A549 (cell line): ENCODE results near the gene SCYGR1. TPM values are rescaled to one million over a fixed set of nuclear protein-coding genes. Genes with fewer than 3 reads are reported as not detected.

Experiments
- ATAC-seq, 2 experiments: fragments of 200-7000 bp in 1 of 2; fragments of >200 bp in 1 of 2; cut with Nextera tagmentation in 1 of 2; cut with Tn5 transposase in 1 of 2; 3 replicates each; pipeline versions ENCODE4 v1.8.0 to v1.9.1; 2018 to 2020; ENCODE audit warnings: mild to moderate bottlenecking in 1 of 2, moderate library complexity in 1 of 2
- CTCF ChIA-PET: fragments of 300-600 bp; sonication (Branson Sonifier 250); formaldehyde crosslinking; extraction: SDS; loops from one replicate; lab custom pipeline; 2021; ENCODE audit warnings: antibody characterized with exemption, inconsistent platforms; lab: Yijun Ruan, JAX
- POLR2A ChIA-PET: fragments of 350-600 bp; formaldehyde crosslinking; extraction: SDS; loops from one replicate; lab custom pipeline; 2021; ENCODE audit warnings: antibody characterized with exemption, inconsistent platforms; lab: Yijun Ruan, JAX
- DNase-seq, 2 experiments: peaks; one replicate each; pipeline versions ENCODE4 v3.0.0 to v3.0.0-alpha.2; 2011 to 2016; ENCODE audit warnings: low read depth in 1 of 2, low spot score in 1 of 2
- FAIRE-seq: peaks from 2 replicates; lab custom pipeline; 2011; peaks lifted over from hg19 to GRCh38; lab: Jason Lieb, UNC
- H3K27ac ChIP-seq, 2 experiments: fragments of >200 bp; sonication (Bioruptor Twin); formaldehyde crosslinking; 3 replicates each; pipeline ENCODE4 v1.5.1; 2016 to 2017
- H3K4me1 ChIP-seq: fragments of >200 bp; sonication (Bioruptor Twin); formaldehyde crosslinking; 3 replicates; pipeline ENCODE4 v1.6.1; 2016
- H3K4me2 ChIP-seq: fragments of >200 bp; sonication (Bioruptor Twin); formaldehyde crosslinking; 3 replicates; pipeline ENCODE4 v1.6.1; 2016
- H3K4me3 ChIP-seq: fragments of >200 bp; sonication (Bioruptor Twin); formaldehyde crosslinking; 3 replicates; pipeline ENCODE4 v1.5.1; 2016
- H3K9me3 ChIP-seq: fragments of >200 bp; sonication (Bioruptor Twin); formaldehyde crosslinking; 3 replicates; pipeline ENCODE4 v1.6.1; 2016
- BHLHE40 ChIP-seq: IDR thresholded peaks from 2 replicates; pipeline ENCODE4 v1.6.1; 2012; ENCODE audit warnings: low read depth, low read length, inconsistent platforms
- CBX8 ChIP-seq: fragments of 200-600 bp; sonication (generic); IDR thresholded peaks from 2 replicates; pipeline ENCODE4 v1.6.1; 2016
- EP300 ChIP-seq, 2 experiments: fragments of >200 bp; sonication (Bioruptor Twin); formaldehyde crosslinking; IDR thresholded peaks; 2 replicates in 1 of 2; 3 replicates in 1 of 2; pipeline ENCODE4 v1.6.1; 2016 to 2017
- FOSL2 ChIP-seq, 2 experiments: fragments of 450-650 bp in 1 of 2; fragments of >200 bp in 1 of 2; sonication (Bioruptor Twin) in 1 of 2; formaldehyde crosslinking; IDR thresholded peaks; 2 replicates each; pipeline versions ENCODE4 v1.5.0 to v1.6.1; 2016 to 2020; ENCODE audit warnings: mild to moderate bottlenecking in 1 of 2, moderate library complexity in 1 of 2
- HEYL ChIP-seq: fragments of 250-450 bp; sonication (Bioruptor Pico); IDR thresholded peaks from 2 replicates; pipeline ENCODE4 v1.8.0; 2021; ENCODE audit warnings: mild to moderate bottlenecking, moderate library complexity
- HOXB5 ChIP-seq: fragments of 250-450 bp; sonication (Bioruptor Pico); IDR thresholded peaks from 2 replicates; pipeline ENCODE4 v1.5.0; 2020; ENCODE audit warnings: mild to moderate bottlenecking, moderate library complexity
- MAFK ChIP-seq: fragments of 450-650 bp; IDR thresholded peaks from 2 replicates; pipeline ENCODE4 v1.6.1; 2014; ENCODE audit not compliant: partially characterized antibody
- RAD21 ChIP-seq, 2 experiments: fragments of >200 bp in 1 of 2; sonication (Bioruptor Twin) in 1 of 2; formaldehyde crosslinking in 1 of 2; IDR thresholded peaks in 1 of 2; conservative IDR thresholded peaks in 1 of 2; 2 replicates in 1 of 2; 3 replicates in 1 of 2; pipeline ENCODE4 v1.6.1; 2012 to 2018; ENCODE audit warnings: inconsistent platforms in 1 of 2
- RARB ChIP-seq: fragments of 250-450 bp; sonication (Bioruptor Pico); IDR thresholded peaks from 2 replicates; pipeline ENCODE4 v1.8.0; 2021; ENCODE audit warnings: mild to moderate bottlenecking, moderate library complexity
- RFX5 ChIP-seq: fragments of 450-650 bp; IDR thresholded peaks from 2 replicates; pipeline ENCODE4 v1.7.1; 2014; ENCODE audit warnings: antibody characterized with exemption, mild to moderate bottlenecking, moderate library complexity
- WGBS: methylation state at CpG from one replicate; pipeline ENCODE4 v1.1.6; 2017; ENCODE audit errors: missing lambda C conversion rate; 5-methylcytosine and 5-hydroxymethylcytosine counted together
- polyA plus RNA-seq, 4 experiments: library from polyadenylated mRNA; depleted of rRNA in 3 of 4; stranded (reverse); fragments of >200 nt; fragmentation: RNase III in 1 of 4; extraction: RNeasy Plus Mini Kit Qiagen cat#74134 plus additional on column Dnase treatment in 1 of 4; gene quantifications; 2 replicates in 3 of 4; 3 replicates in 1 of 4; pipeline ENCODE4 v1.2.3, GENCODE V29; 2011 to 2017
- TF ChIP-seq, protein P1 (sequence below): fragments of 200-600 bp; sonication (generic); IDR thresholded peaks from 2 replicates; pipeline ENCODE4 v1.6.1; 2016; ENCODE audit warnings: antibody characterized with exemption, mild to moderate bottlenecking, moderate library complexity
- TF ChIP-seq, protein P2 (sequence below): fragments of 150-350 bp; IDR thresholded peaks from 2 replicates; pipeline ENCODE4 v1.6.1; 2014; ENCODE audit warnings: low read depth, mild to moderate bottlenecking, low read length
- TF ChIP-seq, protein P3 (sequence below): fragments of 250-450 bp; sonication (Bioruptor Pico); IDR thresholded peaks from 2 replicates; pipeline ENCODE4 v1.5.0; 2021; ENCODE audit warnings: mild to moderate bottlenecking, moderate library complexity, borderline replicate concordance
- TF ChIP-seq, protein P4 (sequence below): fragments of 450-650 bp; IDR thresholded peaks from 2 replicates; pipeline ENCODE4 v1.6.1; 2014; ENCODE audit warnings: antibody characterized with exemption
- TF ChIP-seq, protein P5 (sequence below): IDR thresholded peaks from 2 replicates; pipeline ENCODE4 v1.6.1; 2012
- TF ChIP-seq, protein P6 (sequence below): fragments of 250-450 bp; sonication (Bioruptor Pico); IDR thresholded peaks from 2 replicates; pipeline ENCODE4 v1.5.0; 2020; ENCODE audit warnings: low read depth, mild to moderate bottlenecking, moderate library complexity
- TF ChIP-seq, protein P7 (sequence below): fragments of >200 bp; sonication (Bioruptor Twin); formaldehyde crosslinking; IDR thresholded peaks from 2 replicates; pipeline ENCODE4 v1.6.1; 2016

SCYGR1 gene
- polyA plus RNA-seq, 2 of the 4 experiments (the other 2 are of a cell fraction), result not detected

DNA sequence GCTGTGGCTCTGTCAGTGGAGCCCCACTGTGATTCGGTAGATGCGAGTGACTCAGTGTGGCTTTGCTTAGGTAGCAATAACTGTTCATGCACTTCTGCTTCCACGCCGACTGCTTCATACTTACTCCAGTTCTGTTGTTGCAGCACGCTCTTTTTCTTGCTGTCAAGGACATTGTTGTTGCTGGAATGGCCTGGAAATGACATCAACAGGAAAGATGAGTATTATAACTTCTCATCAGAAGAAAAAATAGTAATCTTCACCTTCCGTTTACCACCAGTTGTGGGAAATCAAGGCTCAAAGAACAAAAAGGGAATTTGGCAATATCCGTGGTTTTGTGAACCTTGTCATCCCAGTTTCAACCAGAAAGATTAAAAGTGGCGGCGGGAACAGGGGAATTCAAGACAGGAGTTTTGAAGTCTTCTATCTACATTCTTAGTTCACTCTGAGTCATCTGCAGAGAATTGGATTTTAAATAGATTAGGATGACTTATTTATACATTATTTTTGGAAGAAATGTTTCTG is 16.9 kb downstream of the SCYGR1 start:
- DNase-seq, result no peak
- TF ChIP-seq, protein P1, sequence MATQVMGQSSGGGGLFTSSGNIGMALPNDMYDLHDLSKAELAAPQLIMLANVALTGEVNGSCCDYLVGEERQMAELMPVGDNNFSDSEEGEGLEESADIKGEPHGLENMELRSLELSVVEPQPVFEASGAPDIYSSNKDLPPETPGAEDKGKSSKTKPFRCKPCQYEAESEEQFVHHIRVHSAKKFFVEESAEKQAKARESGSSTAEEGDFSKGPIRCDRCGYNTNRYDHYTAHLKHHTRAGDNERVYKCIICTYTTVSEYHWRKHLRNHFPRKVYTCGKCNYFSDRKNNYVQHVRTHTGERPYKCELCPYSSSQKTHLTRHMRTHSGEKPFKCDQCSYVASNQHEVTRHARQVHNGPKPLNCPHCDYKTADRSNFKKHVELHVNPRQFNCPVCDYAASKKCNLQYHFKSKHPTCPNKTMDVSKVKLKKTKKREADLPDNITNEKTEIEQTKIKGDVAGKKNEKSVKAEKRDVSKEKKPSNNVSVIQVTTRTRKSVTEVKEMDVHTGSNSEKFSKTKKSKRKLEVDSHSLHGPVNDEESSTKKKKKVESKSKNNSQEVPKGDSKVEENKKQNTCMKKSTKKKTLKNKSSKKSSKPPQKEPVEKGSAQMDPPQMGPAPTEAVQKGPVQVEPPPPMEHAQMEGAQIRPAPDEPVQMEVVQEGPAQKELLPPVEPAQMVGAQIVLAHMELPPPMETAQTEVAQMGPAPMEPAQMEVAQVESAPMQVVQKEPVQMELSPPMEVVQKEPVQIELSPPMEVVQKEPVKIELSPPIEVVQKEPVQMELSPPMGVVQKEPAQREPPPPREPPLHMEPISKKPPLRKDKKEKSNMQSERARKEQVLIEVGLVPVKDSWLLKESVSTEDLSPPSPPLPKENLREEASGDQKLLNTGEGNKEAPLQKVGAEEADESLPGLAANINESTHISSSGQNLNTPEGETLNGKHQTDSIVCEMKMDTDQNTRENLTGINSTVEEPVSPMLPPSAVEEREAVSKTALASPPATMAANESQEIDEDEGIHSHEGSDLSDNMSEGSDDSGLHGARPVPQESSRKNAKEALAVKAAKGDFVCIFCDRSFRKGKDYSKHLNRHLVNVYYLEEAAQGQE, result no peak
- no peak for TF ChIP-seq FOSL2 (IDR thresholded peaks at IDR 0.05)
- 0 out of 2 replicates have a peak, but pooled peaks have one; percentile 12 for TF ChIP-seq FOSL2 (CRISPR knock-in tag; IDR thresholded peaks at IDR 0.05)
- peak in 1 of 2 experiments; percentile 33; a peak in 2 of 5 replicates for TF ChIP-seq EP300 (IDR thresholded peaks at IDR 0.05)
- TF ChIP-seq CBX8, result no peak

DNA sequence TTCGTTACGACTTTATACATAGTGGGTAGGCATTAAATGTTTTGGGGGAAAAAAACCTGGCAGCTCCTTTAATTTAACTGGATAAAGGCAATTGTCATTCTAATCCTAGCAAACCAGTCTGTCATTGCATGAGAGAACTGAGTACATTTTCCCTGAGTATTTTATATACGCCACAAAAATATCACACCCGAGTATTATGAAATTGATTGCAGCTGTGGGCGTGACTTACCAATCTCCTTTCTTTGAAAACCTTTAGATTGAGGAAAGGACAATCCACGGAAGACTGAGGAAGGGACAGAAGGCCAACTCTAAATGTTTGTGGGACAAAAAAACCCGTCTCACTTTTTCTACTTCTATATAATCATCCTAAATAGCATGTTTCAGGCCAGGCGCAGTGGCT is 17.7 kb downstream of the SCYGR1 start:
- FAIRE-seq, result no peak
- no peak for ATAC-seq
- POLR2A ChIA-PET, result no interaction called here
- 91% methylated on average over 8 of the region's 8 CpGs for WGBS
- no peaks in the 10 kb centered on the region for H3K9me3 ChIP-seq
- H3K4me1 ChIP-seq, result peaks cover 71% of the 10 kb centered on the region
- CTCF ChIA-PET, result no interaction called here
- no peak overlapping the region for H3K4me3 ChIP-seq
- no peak overlapping the region for H3K4me2 ChIP-seq
- TF ChIP-seq HEYL (CRISPR knock-in tag) (no peak), CBX8 (no peak), RAD21 (conservative IDR thresholded peaks at IDR 0.05 in 1 of 2, IDR thresholded peaks at IDR 0.05 in 1 of 2) (no peak), FOSL2 (IDR thresholded peaks at IDR 0.05) (no peak), FOSL2 (CRISPR knock-in tag; IDR thresholded peaks at IDR 0.05) (no peak), BHLHE40 (no peak)
- TF ChIP-seq, protein P2, sequence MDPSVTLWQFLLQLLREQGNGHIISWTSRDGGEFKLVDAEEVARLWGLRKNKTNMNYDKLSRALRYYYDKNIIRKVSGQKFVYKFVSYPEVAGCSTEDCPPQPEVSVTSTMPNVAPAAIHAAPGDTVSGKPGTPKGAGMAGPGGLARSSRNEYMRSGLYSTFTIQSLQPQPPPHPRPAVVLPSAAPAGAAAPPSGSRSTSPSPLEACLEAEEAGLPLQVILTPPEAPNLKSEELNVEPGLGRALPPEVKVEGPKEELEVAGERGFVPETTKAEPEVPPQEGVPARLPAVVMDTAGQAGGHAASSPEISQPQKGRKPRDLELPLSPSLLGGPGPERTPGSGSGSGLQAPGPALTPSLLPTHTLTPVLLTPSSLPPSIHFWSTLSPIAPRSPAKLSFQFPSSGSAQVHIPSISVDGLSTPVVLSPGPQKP, result no peak
- TF ChIP-seq, protein P3, sequence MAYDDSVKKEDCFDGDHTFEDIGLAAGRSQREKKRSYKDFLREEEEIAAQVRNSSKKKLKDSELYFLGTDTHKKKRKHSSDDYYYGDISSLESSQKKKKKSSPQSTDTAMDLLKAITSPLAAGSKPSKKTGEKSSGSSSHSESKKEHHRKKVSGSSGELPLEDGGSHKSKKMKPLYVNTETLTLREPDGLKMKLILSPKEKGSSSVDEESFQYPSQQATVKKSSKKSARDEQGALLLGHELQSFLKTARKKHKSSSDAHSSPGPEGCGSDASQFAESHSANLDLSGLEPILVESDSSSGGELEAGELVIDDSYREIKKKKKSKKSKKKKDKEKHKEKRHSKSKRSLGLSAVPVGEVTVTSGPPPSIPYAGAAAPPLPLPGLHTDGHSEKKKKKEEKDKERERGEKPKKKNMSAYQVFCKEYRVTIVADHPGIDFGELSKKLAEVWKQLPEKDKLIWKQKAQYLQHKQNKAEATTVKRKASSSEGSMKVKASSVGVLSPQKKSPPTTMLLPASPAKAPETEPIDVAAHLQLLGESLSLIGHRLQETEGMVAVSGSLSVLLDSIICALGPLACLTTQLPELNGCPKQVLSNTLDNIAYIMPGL (CRISPR knock-in tag), result no peak
- TF ChIP-seq, protein P4, sequence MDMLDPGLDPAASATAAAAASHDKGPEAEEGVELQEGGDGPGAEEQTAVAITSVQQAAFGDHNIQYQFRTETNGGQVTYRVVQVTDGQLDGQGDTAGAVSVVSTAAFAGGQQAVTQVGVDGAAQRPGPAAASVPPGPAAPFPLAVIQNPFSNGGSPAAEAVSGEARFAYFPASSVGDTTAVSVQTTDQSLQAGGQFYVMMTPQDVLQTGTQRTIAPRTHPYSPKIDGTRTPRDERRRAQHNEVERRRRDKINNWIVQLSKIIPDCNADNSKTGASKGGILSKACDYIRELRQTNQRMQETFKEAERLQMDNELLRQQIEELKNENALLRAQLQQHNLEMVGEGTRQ, result no peak
- peak overlapping the region; percentile 58 to 85 for H3K27ac ChIP-seq
- DNase-seq, result no peak

More for the DNA sequence above, 16.9 kb downstream of the SCYGR1 start:
- peak overlapping the region; percentile 58 to 85 for H3K27ac ChIP-seq
- ChIA-PET POLR2A (no interaction called here), CTCF (no interaction called here)
- no peak for ATAC-seq
- H3K4me1 ChIP-seq, result peaks cover 69% of the 10 kb centered on the region
- FAIRE-seq, result no peak
- WGBS, result 67% methylated on average over 9 of the region's 9 CpGs
- no peaks in the 10 kb centered on the region for H3K9me3 ChIP-seq
- H3K4me3 ChIP-seq, result no peak overlapping the region
- H3K4me2 ChIP-seq, result 0 out of 3 replicates have a peak overlapping the region, but pooled peaks have one; percentile 4

DNA sequence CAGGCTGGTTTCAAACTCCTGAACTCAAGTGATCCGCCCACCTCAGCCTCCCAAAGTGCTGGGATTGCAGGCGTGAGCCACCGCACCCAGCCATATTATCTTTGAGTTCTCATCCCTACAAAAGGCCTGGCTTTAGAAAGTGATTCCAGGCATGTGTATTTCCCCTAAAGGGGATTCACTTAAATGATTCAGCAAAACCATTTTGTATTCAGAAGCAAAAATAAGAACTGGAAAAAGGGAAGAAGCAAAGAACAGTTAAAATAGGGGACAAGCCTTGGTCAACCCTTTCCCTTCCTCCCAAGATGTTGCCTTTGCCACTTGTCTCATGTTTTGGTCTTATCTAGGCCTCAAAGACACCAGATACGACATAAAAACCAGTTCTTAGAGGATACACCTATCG is 19.2 kb downstream of the SCYGR1 start:
- ChIA-PET POLR2A (no interaction called here), CTCF (no interaction called here)
- H3K4me1 ChIP-seq, result peaks cover 79% of the 10 kb centered on the region
- peak overlapping the region; percentile 80 to 89 for H3K27ac ChIP-seq
- ATAC-seq (no peak), FAIRE-seq (no peak), DNase-seq (no peak)
- H3K9me3 ChIP-seq, result no peaks in the 10 kb centered on the region
- 93% methylated on average over 5 of the region's 5 CpGs for WGBS
- no peak overlapping the region for H3K4me3 ChIP-seq
- TF ChIP-seq EP300 (IDR thresholded peaks at IDR 0.05) (no peak), MAFK (no peak), HOXB5 (no peak), RFX5 (no peak), FOSL2 (IDR thresholded peaks at IDR 0.05) (no peak), FOSL2 (CRISPR knock-in tag; IDR thresholded peaks at IDR 0.05) (no peak), CBX8 (no peak), RARB (CRISPR knock-in tag) (no peak)
- TF ChIP-seq, protein P5, sequence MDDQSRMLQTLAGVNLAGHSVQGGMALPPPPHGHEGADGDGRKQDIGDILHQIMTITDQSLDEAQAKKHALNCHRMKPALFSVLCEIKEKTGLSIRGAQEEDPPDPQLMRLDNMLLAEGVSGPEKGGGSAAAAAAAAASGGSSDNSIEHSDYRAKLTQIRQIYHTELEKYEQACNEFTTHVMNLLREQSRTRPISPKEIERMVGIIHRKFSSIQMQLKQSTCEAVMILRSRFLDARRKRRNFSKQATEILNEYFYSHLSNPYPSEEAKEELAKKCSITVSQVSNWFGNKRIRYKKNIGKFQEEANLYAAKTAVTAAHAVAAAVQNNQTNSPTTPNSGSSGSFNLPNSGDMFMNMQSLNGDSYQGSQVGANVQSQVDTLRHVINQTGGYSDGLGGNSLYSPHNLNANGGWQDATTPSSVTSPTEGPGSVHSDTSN, result no peak
- TF ChIP-seq, protein P6, sequence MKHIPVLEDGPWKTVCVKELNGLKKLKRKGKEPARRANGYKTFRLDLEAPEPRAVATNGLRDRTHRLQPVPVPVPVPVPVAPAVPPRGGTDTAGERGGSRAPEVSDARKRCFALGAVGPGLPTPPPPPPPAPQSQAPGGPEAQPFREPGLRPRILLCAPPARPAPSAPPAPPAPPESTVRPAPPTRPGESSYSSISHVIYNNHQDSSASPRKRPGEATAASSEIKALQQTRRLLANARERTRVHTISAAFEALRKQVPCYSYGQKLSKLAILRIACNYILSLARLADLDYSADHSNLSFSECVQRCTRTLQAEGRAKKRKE (CRISPR knock-in tag), result no peak
- TF ChIP-seq, protein P7, sequence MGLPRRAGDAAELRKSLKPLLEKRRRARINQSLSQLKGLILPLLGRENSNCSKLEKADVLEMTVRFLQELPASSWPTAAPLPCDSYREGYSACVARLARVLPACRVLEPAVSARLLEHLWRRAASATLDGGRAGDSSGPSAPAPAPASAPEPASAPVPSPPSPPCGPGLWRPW, result no peak
- H3K4me2 ChIP-seq, result no peak overlapping the region
